Measurements from ENCODE around the gene MISP3. TPM values are rescaled to one million over a fixed set of nuclear protein-coding genes. Genes with fewer than 3 reads are reported as not detected.

Gene MISP3
- total and polyA plus RNA-seq, 2 of the 8 experiments (the other 6 are each of a cell fraction or from before 2014, with no cell fraction given), result 0.74 to 1.4 TPM

GRCh38 chr19:14091813-14092462, 19.4 kb downstream of the MISP3 start:
- peak overlapping the region; percentile 74 to 80 for H3K4me2 ChIP-seq (ENCODE audit: insufficient read depth in 1 of 2, low read depth in 2 of 2, low read length in 2 of 2)
- peaks cover 0 to 6% (median 2%) of the 10 kb centered on the region in 4 experiments; a peak in 4 of 7 replicates for H3K27me3 ChIP-seq (replicated peaks in 1 of 4; ENCODE audit: control insufficient read depth in 3 of 4, extremely low read depth in 1 of 4, insufficient read depth in 3 of 4, low read length in 3 of 4)
- H2BK12ac ChIP-seq (ENCODE audit: low read depth, low read length), result no peak overlapping the region
- no peak overlapping the region for H2BK15ac ChIP-seq (ENCODE audit: low read length)
- WGBS, 2 experiments (ENCODE audit: extremely low coverage in 1 of 2, insufficient coverage in 1 of 2, insufficient read length in 1 of 2, insufficient replicate concordance in 2 of 2, low coverage in 1 of 2, low lambda C conversion rate in 2 of 2, missing lambda C conversion rate in 1 of 2), result 10% methylated on average over 15 of the region's 15 CpGs; no CpG with 5 or more reads in 1 of the 2 experiments
- H2AFZ ChIP-seq (ENCODE audit: low read length), result no peak overlapping the region
- H3K4me3 ChIP-seq (ENCODE audit: extremely low read depth in 1 of 4, insufficient read depth in 2 of 4, low read depth in 3 of 4, low read length in 4 of 4), result peak overlapping the region; percentile 48 to 83 (median 63)
- no peaks in the 10 kb centered on the region for H3K79me1 ChIP-seq (ENCODE audit: low read depth, low read length)
- H4K5ac ChIP-seq (ENCODE audit: insufficient read length, low read depth, low read length), result no peak overlapping the region
- no peak overlapping the region for H4K91ac ChIP-seq (replicated peaks; ENCODE audit: insufficient read length, low read length)
- no peak overlapping the region for H3K27ac ChIP-seq (ENCODE audit: low read depth, low read length)
- TF ChIP-seq RXRA (IDR thresholded peaks at IDR 0.05; ENCODE audit: insufficient read depth, low read depth, low read length) (no peak), EGR1 (IDR thresholded peaks at IDR 0.05; ENCODE audit: borderline replicate concordance, low read depth, low read length) (no peak), RAD21 (IDR thresholded peaks at IDR 0.05 in 1 of 2, conservative IDR thresholded peaks at IDR 0.05 in 1 of 2; ENCODE audit: low read depth in 2 of 2, low read length in 2 of 2) (peak in 1 of 2 experiments; percentile 17; a peak in 1 of 4 replicates), SP4 (IDR thresholded peaks at IDR 0.05; ENCODE audit: low read length) (no peak), KDM4A (IDR thresholded peaks at IDR 0.05; ENCODE audit: low read depth, low read length, severe bottlenecking) (peak; percentile 13), SIN3A (conservative IDR thresholded peaks at IDR 0.05 in 1 of 2, IDR thresholded peaks at IDR 0.05 in 1 of 2; ENCODE audit: low read depth in 1 of 2, low read length in 2 of 2) (0 out of 4 replicates have a peak, but pooled peaks of 1 of the 2 experiments have one; percentile 14), CTCF (IDR thresholded peaks at IDR 0.05; ENCODE audit: control extremely low read depth in 1 of 3, insufficient read depth in 1 of 3, low read depth in 1 of 3, low read length in 3 of 3) (peak; percentile 6 to 32 (median 32))
- H2BK20ac ChIP-seq (ENCODE audit: low read length), result no peak overlapping the region
- H2AK5ac ChIP-seq (ENCODE audit: low read depth, low read length), result no peak overlapping the region
- H3K18ac ChIP-seq (ENCODE audit: extremely low read depth, low read length), result no peak overlapping the region; the same call in none of the 2 replicates
- no peak overlapping the region for H3K23ac ChIP-seq (ENCODE audit: insufficient read length)
- DNase-seq (ENCODE audit: low read depth in 1 of 2, low spot score in 2 of 2) (peak in 1 of 2 experiments; percentile 77), FAIRE-seq (no peak)
- H4K8ac ChIP-seq (ENCODE audit: extremely low read depth, insufficient read depth, low read length), result no peak overlapping the region
- no peak overlapping the region for H3K14ac ChIP-seq (ENCODE audit: insufficient read length)
- peaks cover 4 to 10% of the 10 kb centered on the region in 2 experiments for H4K20me1 ChIP-seq (replicated peaks in 1 of 2; ENCODE audit: control insufficient read depth in 1 of 2, insufficient read depth in 2 of 2, low read length in 2 of 2)
- peaks cover 0 to 13% (median 4%) of the 10 kb centered on the region in 4 experiments; a peak in 3 of 8 replicates for H3K36me3 ChIP-seq (ENCODE audit: control insufficient read depth in 2 of 4, insufficient read depth in 4 of 4, low read length in 3 of 4)
- peaks cover 11% of the 10 kb centered on the region for H3K23me2 ChIP-seq (ENCODE audit: low read depth, low read length)
- no peak overlapping the region for H3K56ac ChIP-seq (replicated peaks; ENCODE audit: insufficient read length, low read depth, low read length)
- no peak overlapping the region for H2BK5ac ChIP-seq (ENCODE audit: low read depth, low read length)
- H2BK120ac ChIP-seq (replicated peaks; ENCODE audit: low read depth, low read length), result no peak overlapping the region
- ChIA-PET CTCF (ENCODE audit: partially characterized antibody) (interaction anchor here (0.8 to 2.2 kb wide), 7 partner anchors 10 to 56 kb away, joined by 3 to 11 read pairs (median 4); a partner anchor contains a TSS), POLR2A (ENCODE audit: partially characterized antibody) (interaction anchor here (1.0 to 1.7 kb wide), 12 partner anchors 11 to 380 kb away, joined by 3 to 6 read pairs (median 4); partner anchors contain the start of genes ASF1B and PRKACA)
- no peak overlapping the region; a peak in 1 of 7 replicates for H3K9ac ChIP-seq (replicated peaks in 1 of 4; ENCODE audit: extremely low read depth in 1 of 4, low read depth in 3 of 4, low read length in 3 of 4)
- no peaks in the 10 kb centered on the region for H3K79me2 ChIP-seq (ENCODE audit: control insufficient read depth in 1 of 2, insufficient read depth in 2 of 2, low read length in 2 of 2)
- peaks cover 3 to 5% (median 4%) of the 10 kb centered on the region in 4 experiments for H3K4me1 ChIP-seq (replicated peaks in 1 of 4; ENCODE audit: control insufficient read depth in 3 of 4, insufficient read depth in 4 of 4, low read length in 3 of 4)
- no peak overlapping the region for H3K4ac ChIP-seq (replicated peaks; ENCODE audit: insufficient read length, low read depth, low read length)
- H3K9me3 ChIP-seq (ENCODE audit: insufficient read depth in 2 of 2, low read depth in 1 of 2, low read length in 1 of 2), result peaks cover 8% of the 10 kb centered on the region in 2 experiments; a peak in 3 of 4 replicates
